ENCODE results near the gene RAPGEF6.
A peak's percentile ranks its signal among the peaks of the same experiment; 100 is the strongest.
"Not testable (repeated sequence)": the region's sequence is repeated elsewhere in the genome, so short reads cannot be mapped to it uniquely, and the experiment has no call there.

The RAPGEF6 gene

DNA sequence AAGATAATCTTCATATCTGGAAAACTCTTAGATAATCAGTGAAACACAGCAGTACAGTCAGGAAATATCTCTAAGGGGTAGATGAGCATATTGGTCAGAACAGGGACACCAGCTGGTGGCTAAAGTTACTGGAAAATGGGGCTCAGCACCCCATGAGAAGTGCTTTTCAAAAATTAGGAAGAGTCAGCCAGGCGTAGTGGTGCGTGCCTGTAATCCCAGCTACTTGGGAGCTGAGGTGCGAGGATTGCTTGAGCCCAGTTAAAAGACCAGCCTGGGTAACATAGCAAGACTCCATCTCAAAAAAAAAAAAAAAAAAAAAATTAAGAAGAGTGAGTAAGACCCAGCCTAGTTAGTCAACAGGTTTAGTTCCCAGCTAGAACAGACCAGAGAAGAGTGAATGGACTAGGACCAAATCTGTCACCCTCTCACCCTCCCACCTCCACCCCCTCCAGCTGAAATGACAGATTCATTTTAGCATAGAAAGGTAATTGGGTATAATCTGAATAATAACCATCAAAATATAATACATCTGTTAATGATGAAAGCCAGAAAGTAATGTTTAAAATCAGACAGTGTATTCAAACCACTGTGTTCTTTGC, 250.3 kb downstream of the RAPGEF6 start:
- no peak for DNase-seq (ENCODE audit: low spot score)

DNA sequence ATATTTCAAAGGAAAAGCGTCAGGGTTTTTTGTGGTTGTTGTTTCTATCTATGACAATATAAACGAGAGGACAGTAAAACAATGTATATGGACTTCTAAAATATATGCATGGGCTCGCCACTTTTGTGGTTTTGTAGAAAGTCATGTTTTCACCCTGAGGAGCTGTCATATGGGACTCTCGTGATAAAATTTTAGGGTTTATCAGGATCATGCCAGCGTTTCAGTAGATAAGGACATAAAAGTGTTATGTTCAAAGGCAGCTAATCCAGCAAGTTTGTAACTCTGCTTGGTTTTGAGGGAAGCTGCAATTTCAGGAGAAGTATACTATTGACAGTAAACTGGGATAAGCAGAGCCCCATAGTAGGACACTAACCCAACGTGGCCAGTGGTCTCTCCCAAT, 250.9 kb downstream of the RAPGEF6 start:
- DNase-seq (ENCODE audit: low spot score): no peak

DNA sequence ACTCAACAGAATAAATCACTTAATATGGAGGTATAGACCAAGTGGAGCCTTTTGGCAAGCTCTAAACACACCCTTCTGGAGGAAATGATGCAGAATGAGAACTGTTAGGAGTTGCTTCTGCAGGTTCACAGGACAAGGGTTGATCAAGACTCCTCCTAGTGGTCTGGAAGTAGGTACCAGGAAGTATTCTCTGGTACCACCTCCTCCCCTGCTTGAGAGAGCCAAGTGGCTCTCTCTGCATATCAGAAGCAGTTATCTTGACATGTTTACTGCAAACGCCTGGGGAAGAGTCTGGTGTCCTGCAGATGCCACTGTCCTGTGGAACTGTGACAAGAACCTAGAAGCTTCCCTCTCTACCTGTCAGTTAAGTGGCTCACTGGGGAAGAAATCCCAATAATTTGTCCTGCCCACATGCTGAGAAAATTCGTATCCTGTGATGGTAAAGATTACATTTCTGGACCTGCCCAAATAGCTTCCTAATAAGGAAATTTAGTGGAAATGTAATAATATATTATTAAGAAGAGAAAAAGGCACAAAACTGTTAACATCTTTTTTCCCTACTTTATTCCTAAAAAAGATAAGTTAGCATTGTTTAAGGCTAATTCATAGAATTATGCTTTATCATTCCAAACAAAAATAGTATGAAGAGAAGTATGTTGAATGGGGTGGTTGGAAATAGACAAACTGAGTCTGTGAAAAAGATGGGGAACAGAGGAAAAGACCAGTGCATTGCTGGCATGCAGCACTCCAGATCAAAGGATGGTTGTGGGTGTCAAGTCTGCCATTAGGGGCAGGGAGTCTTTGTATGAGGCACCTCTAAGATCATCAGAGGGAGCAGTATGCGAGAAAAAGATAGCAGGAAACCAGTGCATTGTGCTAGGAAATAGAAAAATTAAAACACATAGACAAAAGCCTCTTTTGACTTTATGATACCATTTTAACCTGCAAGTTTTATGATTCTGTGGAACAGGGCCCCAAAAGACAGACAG, 252.3 kb downstream of the RAPGEF6 start:
- DNase-seq (ENCODE audit: low spot score): peak; percentile 63

DNA sequence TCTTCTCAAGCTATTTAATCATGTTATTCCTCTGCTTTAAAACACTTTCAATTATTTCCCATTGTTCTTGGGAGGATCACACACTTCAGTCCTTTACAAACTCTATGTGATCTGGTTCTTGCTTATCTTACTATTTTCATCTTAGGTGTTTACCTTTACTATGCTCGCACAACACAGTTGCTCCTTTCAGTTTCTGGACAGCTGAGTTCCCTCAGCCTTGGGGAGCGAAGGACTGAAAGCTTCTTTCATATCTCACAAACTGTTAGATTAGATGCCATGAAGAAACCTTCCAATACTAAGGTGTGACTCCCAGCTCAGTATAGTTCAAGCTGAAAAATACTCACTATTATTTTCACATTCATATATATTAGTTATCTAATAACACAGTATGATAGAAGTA, 253.3 kb downstream of the RAPGEF6 start:
- DNase-seq (ENCODE audit: low spot score): no peak

DNA sequence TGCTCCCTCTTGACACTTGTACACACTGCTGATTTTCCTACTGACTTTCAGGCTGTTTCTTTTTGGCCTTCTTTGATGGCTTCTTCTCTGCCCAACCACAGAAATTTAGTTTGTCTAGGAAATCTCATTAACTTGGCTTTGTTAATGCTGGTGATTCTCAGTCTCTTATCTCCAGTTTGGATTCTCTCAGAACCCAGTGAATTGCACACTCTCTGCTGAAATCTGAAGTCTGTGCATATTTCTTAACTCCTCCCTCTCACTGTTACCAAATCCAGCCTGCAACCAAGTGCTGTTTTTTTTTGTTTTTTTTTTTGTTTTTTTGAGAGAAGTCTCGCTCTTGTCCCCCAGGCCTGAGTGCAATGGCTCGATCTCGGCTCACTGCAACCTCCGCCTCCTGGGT, 254.0 kb downstream of the RAPGEF6 start:
- DNase-seq (ENCODE audit: low spot score): no peak

DNA sequence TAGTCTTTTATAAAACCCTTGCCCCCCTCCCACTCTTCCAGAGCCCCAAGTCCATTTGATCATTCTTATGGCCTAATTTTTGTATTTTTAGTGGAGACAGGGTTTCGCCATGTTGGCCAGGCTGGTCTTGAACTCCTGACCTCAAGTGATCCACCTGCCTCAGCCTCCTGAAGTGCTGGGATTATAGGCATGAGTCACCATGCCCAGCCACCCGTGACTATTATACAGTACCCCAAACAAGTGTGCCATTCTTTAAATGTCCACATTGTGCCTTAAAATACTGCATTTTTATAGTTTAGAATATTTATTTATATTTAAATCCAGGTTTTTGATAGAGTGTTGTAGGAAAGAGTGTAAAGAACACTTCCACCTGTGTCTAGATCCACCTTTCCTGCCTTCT, 254.8 kb downstream of the RAPGEF6 start:
- not testable (repeated sequence) for DNase-seq (ENCODE audit: low spot score)

DNA sequence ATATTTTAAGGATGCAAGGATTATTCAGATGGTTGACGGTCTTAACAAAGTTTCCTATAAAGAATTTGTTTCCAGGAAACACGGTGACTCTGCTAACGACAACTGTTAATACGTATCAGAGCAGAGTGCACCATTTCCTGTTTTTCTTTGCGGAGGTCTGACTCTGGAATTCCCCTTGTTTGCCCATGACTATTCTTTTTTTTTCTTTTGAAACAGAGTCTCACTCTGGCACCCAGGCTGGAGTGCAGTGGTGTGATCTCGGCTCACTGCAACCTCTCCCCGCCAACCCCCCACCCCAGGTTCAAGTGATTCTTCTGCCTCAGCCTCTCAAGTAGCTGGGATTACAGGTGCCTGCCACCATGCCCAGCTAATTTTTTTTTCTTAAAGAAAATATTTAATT, 255.3 kb downstream of the RAPGEF6 start:
- no peak for DNase-seq (ENCODE audit: low spot score)

DNA sequence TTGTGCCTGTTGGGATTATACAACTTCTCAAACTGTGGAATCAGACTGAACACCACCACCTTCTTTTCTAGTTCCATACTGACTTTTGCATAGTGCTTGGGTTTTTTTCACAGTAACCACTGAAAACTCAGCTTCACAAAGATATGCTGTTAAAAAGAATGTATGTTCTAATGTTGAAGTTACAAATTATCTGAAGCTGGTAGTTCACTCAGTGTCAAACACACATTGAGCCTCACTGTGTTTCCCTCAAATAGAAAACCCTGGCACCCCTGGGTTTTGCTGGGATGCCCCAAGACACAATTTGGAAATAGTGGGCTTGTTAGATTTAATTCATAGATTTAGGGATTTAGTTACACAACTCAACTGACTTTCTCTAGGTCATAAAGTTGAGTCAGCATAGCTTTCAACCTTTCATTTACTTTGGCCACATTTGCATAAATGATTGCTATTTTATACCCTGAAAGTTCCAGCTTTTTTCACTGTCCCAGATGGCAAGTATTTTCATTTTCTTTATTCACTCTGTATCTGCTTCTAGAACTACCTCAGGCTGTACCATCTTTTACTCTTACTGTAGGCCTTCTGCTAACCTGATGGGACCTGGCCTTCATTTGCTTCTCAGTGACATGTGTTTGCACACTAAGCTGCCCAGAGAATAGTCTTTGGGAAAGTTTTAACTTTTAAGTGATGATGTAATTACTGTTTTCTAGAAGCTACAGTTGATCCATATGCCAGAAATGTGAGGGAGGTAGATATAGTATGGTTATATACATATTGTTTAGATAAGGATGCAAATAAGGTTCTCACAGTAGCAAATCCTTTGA, 256.1 kb downstream of the RAPGEF6 start:
- DNase-seq (ENCODE audit: low spot score): no peak

DNA sequence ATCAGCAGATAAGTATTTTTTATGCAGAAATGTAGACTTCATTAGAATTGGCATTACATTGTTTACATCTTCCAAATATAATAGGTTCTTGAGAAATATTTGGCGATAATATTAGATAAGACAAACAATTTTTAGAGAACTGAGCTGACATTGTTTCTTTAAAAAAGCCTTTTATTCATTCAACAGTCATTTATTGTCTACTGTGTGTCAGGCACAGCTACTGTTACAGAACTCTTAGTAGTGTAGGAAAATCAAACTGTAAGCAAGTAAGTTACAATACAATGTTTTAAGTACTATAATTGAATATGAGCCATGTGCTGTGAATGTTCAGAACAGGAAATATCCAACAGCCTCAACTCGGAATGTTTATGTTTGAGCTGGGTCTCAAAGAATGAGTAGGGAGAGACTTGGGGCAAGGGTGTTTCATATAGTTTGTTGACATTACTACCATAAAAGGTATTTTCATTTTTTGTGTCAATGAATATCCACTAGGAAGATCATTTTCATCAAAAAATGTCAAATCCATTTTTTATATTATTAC, 257.2 kb downstream of the RAPGEF6 start:
- no peak for DNase-seq (ENCODE audit: low spot score)

DNA sequence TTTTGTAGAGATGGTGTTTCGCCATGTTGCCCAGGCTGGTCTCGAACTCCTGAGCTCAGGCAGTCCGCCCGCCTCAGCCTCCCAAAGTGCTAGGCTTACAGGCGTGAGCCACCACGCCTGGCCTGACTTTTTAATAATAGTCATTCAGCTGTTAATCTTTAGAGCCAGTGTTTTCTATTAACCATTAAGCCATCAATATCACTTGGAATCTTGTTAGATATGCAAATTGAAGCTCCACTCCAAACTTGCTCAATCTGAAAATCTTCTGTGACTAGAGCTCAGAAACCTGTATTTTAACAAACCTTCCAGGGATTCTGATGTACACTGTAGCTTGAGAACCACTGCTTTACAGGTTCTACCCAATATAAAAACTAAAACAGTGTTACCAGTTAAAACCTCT, 257.7 kb downstream of the RAPGEF6 start:
- DNase-seq (ENCODE audit: low spot score): no peak

DNA sequence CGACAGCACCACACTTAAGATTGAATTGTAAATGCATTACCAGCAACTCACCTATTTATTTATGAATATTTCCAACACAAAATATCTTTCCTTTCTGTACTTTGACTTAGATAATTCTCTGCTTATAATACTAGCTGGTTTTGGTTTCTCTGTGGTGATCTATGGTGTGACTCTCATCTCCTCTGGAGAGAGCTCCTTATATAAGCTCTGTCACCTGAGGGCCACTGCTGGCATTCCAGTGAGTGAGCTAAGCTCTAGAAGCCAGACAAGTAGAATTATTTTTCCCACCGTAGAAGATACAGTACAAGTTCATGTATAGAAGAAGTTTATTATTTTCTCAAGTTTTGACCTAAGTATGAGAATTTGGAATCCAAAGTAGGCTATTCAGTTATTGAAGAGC, 259.7 kb downstream of the RAPGEF6 start:
- DNase-seq (ENCODE audit: low spot score): no peak

Data from D341Med (cell line).